Daoy (cell line): ENCODE measurements around the gene CFL2. TPM values are rescaled to one million over a fixed set of nuclear protein-coding genes. Genes with fewer than 3 reads are reported as not detected.
A peak's percentile ranks its signal among the peaks of the same experiment; 100 is the strongest.
"Not testable (repeated sequence)": the region's sequence is repeated elsewhere in the genome, so short reads cannot be mapped to it uniquely, and the experiment has no call there.

Experiments
- DNase-seq: peaks from one replicate; pipeline ENCODE4 v3.0.0-alpha.2; 2015; ENCODE audit warnings: low read depth
- total RNA-seq: library from RNA; depleted of rRNA; stranded (reverse); fragments of >200 nt; shearing (Covaris generic); gene quantifications from 2 replicates; pipeline ENCODE4 v1.2.3, GENCODE V29; 2014

Gene CFL2
- total RNA-seq, 1 experiment from 2014 or later: 73.6 TPM

- no peak for DNase-seq
These were observed 2.3 kb downstream of the CFL2 start for GRCh38 chr14:34711796-34712712.

- peak; percentile 25 for DNase-seq
These were observed 3.2 kb downstream of the CFL2 start for GRCh38 chr14:34711169-34711568.

GRCh38 chr14:34710744-34711143 is 3.6 kb downstream of the CFL2 start:
- DNase-seq: no peak

GRCh38 chr14:34710006-34710405 is 4.4 kb downstream of the CFL2 start:
- no peak for DNase-seq

- no peak for DNase-seq
These were observed 6.7 kb downstream of the CFL2 start for GRCh38 chr14:34707722-34708121.

- DNase-seq: no peak
These were observed 12.6 kb downstream of the CFL2 start for GRCh38 chr14:34701808-34702207.

- DNase-seq: no peak
These were observed 13.7 kb downstream of the CFL2 start for GRCh38 chr14:34700622-34701130.

GRCh38 chr14:34699873-34700621 is 14.3 kb downstream of the CFL2 start:
- DNase-seq: peak; percentile 84

GRCh38 chr14:34694216-34694615 is 20.2 kb downstream of the CFL2 start:
- not testable (repeated sequence) for DNase-seq

- DNase-seq: peak; percentile 21
These were observed 21.0 kb downstream of the CFL2 start for GRCh38 chr14:34693228-34693939.

- DNase-seq: no peak
These were observed 21.5 kb downstream of the CFL2 start for GRCh38 chr14:34692898-34693227.

GRCh38 chr14:34692348-34692747 is 22.0 kb downstream of the CFL2 start:
- no peak for DNase-seq

GRCh38 chr14:34691206-34691605 is 23.2 kb downstream of the CFL2 start:
- DNase-seq: no peak

- no peak for DNase-seq
These were observed 25.8 kb downstream of the CFL2 start for GRCh38 chr14:34688470-34689206.

- no peak for DNase-seq
These were observed 28.5 kb downstream of the CFL2 start for GRCh38 chr14:34685819-34686428.

GRCh38 chr14:34684578-34684977 is 29.8 kb downstream of the CFL2 start:
- DNase-seq: no peak

- DNase-seq: peak; percentile 35
These were observed 31.5 kb downstream of the CFL2 start for GRCh38 chr14:34682787-34683321.

- no peak for DNase-seq
These were observed 33.5 kb downstream of the CFL2 start for GRCh38 chr14:34680806-34681479.

GRCh38 chr14:34678735-34679134 is 35.7 kb downstream of the CFL2 start:
- DNase-seq: no peak

- DNase-seq: no peak
These were observed 36.1 kb downstream of the CFL2 start for GRCh38 chr14:34678306-34678705.
